Measurements from ENCODE around the gene RANBP10.

DNA sequence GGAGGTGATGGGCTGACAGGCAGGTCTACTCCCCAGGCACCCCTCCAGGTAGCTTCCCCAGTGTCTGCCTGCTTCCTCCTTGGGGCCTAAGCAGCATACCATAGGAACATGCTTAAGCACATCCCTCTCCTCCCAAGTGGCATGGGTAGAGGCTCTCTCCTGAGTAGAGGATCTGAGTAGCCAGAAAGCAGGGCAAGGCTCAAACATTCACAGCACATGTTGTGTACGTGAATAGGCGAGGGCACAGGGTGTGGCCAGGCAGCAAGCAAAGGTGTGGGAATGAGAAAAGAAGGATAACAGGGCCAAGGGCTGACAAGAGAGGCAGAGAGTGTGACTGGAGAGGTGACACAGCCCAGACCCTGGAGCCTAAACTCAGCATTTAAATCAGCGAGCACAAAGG, 57.5 kb downstream of the RANBP10 start:
- TF ChIP-seq POLR2AphosphoS5 (IDR thresholded peaks at IDR 0.05; ENCODE audit: insufficient read depth, low read depth, low read length) (no peak), JUN (IDR thresholded peaks at IDR 0.05; ENCODE audit: borderline replicate concordance, insufficient read depth, insufficient read length, low read depth) (no peak), POLR2A (IDR thresholded peaks at IDR 0.05; ENCODE audit: low read depth, low read length) (no peak)
- TF ChIP-seq, protein P1, sequence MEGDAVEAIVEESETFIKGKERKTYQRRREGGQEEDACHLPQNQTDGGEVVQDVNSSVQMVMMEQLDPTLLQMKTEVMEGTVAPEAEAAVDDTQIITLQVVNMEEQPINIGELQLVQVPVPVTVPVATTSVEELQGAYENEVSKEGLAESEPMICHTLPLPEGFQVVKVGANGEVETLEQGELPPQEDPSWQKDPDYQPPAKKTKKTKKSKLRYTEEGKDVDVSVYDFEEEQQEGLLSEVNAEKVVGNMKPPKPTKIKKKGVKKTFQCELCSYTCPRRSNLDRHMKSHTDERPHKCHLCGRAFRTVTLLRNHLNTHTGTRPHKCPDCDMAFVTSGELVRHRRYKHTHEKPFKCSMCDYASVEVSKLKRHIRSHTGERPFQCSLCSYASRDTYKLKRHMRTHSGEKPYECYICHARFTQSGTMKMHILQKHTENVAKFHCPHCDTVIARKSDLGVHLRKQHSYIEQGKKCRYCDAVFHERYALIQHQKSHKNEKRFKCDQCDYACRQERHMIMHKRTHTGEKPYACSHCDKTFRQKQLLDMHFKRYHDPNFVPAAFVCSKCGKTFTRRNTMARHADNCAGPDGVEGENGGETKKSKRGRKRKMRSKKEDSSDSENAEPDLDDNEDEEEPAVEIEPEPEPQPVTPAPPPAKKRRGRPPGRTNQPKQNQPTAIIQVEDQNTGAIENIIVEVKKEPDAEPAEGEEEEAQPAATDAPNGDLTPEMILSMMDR (IDR thresholded peaks at IDR 0.05; ENCODE audit: extremely low read depth in 1 of 2, insufficient read depth in 1 of 2, low read depth in 1 of 2, low read length in 2 of 2): no peak

Data from endothelial cell of umbilical vein (primary cell).